Nephron progenitor cell (in vitro differentiated cells): Measurements from ENCODE around the gene NFKB1.

Experiments
- DNase-seq: peaks from one replicate; pipeline ENCODE4 v3.0.0; 2021
- H3K27ac Mint-ChIP-seq: 2 replicates; pipeline ENCODE4 v1.8.0; 2021; ENCODE audit warnings: mild to moderate bottlenecking, moderate library complexity, mixed read lengths
- H3K27me3 Mint-ChIP-seq: 2 replicates; pipeline ENCODE4 v1.8.0; 2021; ENCODE audit warnings: mild to moderate bottlenecking, low read depth, mixed read lengths; ENCODE audit not compliant: poor library complexity
- H3K36me3 Mint-ChIP-seq: 2 replicates; pipeline ENCODE4 v1.8.0; 2021; ENCODE audit warnings: low read depth, mixed read lengths
- H3K4me1 Mint-ChIP-seq: 2 replicates; pipeline ENCODE4 v1.8.0; 2021; ENCODE audit warnings: mixed read lengths
- H3K4me3 Mint-ChIP-seq: 2 replicates; pipeline ENCODE4 v1.8.0; 2021; ENCODE audit warnings: mild to moderate bottlenecking, moderate library complexity, mixed read lengths
- H3K9me3 Mint-ChIP-seq: 2 replicates; pipeline ENCODE4 v1.8.0; 2021; ENCODE audit warnings: mild to moderate bottlenecking, moderate library complexity, mixed read lengths
- TF ChIP-seq, protein P1 (sequence below): fragments of 200-600 bp; sonication (generic); IDR thresholded peaks from 2 replicates; pipeline ENCODE4 v1.5.0; 2021; ENCODE audit warnings: antibody characterized with exemption

NFKB1 gene

DNA sequence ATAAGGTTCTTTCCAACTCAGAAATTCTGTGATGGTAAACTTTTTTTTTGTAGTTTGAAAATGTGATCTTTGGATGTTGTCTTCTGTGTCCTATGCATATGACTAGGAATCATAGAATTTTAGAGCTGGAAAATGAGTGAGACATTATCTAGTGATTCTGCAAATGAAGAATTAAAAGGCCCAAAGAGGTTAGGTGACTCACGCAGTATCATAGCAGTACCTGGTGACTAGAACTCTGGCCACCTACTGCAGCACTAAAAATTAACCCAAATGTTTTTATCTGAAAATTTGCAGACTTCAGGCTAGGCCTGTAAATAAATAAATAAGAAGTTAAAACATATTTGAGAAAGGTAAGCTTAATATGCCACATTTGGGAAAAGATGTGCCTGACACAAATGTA is 52.8 kb downstream of the NFKB1 start:
- H3K27ac Mint-ChIP-seq: no peak overlapping the region
- no peaks in the 10 kb centered on the region for H3K27me3 Mint-ChIP-seq
- DNase-seq: no peak
- no peaks in the 10 kb centered on the region for H3K4me1 Mint-ChIP-seq
- H3K36me3 Mint-ChIP-seq: no peaks in the 10 kb centered on the region
- TF ChIP-seq, protein P1, sequence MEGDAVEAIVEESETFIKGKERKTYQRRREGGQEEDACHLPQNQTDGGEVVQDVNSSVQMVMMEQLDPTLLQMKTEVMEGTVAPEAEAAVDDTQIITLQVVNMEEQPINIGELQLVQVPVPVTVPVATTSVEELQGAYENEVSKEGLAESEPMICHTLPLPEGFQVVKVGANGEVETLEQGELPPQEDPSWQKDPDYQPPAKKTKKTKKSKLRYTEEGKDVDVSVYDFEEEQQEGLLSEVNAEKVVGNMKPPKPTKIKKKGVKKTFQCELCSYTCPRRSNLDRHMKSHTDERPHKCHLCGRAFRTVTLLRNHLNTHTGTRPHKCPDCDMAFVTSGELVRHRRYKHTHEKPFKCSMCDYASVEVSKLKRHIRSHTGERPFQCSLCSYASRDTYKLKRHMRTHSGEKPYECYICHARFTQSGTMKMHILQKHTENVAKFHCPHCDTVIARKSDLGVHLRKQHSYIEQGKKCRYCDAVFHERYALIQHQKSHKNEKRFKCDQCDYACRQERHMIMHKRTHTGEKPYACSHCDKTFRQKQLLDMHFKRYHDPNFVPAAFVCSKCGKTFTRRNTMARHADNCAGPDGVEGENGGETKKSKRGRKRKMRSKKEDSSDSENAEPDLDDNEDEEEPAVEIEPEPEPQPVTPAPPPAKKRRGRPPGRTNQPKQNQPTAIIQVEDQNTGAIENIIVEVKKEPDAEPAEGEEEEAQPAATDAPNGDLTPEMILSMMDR: no peak
- no peak overlapping the region for H3K4me3 Mint-ChIP-seq
- H3K9me3 Mint-ChIP-seq: no peaks in the 10 kb centered on the region

DNA sequence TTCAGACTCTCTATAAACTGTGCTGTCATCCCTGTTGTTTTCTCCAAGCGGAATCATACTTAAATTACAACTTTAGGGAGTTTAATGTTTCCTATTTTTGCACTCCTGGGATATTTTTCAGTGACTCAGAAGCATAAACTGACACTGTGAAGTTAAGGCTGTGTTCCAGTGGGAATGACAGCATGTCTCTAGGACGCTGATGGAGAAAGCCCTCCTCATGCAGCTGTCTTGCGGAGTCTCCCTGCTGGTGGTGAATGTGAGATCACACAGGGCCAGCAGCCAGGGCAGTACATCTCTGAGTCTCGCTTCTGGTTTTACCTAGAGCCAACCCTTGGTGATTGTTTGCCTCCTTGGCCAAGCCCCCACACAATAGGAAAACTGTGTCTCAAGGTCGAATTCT is 53.3 kb downstream of the NFKB1 start:
- Mint-ChIP-seq H3K9me3 (no peaks in the 10 kb centered on the region), H3K36me3 (no peaks in the 10 kb centered on the region), H3K4me1 (no peaks in the 10 kb centered on the region), H3K27me3 (no peaks in the 10 kb centered on the region), H3K27ac (no peak overlapping the region), H3K4me3 (no peak overlapping the region)
- TF ChIP-seq, protein P1: no peak
- DNase-seq: no peak

DNA sequence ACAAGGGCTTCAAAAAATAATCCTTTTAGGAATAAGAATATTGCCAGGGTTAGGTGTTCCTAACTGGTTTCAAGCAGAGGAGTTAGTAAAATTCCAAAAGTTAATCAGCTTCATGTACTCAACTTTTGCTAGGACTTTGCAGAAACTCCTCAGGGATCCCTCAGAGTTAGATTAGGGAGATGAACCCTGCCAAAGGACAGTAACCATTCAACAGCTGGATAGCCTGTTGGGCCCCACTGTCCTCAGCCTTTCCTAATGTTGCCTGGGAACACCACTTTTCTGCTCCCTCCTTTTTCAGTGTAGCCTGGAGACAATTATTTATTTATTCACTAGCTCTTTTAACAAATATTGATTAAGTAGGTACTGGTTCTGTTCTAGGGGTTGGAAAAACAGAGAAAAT is 53.8 kb downstream of the NFKB1 start:
- H3K9me3 Mint-ChIP-seq: no peaks in the 10 kb centered on the region
- H3K27me3 Mint-ChIP-seq: no peaks in the 10 kb centered on the region
- DNase-seq: no peak
- TF ChIP-seq, protein P1: no peak
- H3K27ac Mint-ChIP-seq: no peak overlapping the region
- H3K4me1 Mint-ChIP-seq: no peaks in the 10 kb centered on the region
- no peaks in the 10 kb centered on the region for H3K36me3 Mint-ChIP-seq
- H3K4me3 Mint-ChIP-seq: no peak overlapping the region

- Mint-ChIP-seq H3K4me3 (no peak overlapping the region), H3K4me1 (no peaks in the 10 kb centered on the region), H3K36me3 (no peaks in the 10 kb centered on the region), H3K9me3 (no peaks in the 10 kb centered on the region), H3K27me3 (no peaks in the 10 kb centered on the region), H3K27ac (no peak overlapping the region)
- TF ChIP-seq, protein P1: no peak
- no peak for DNase-seq
Measured at GRCh38 chr4:102557636-102558035, 56.5 kb downstream of the NFKB1 start.

- Mint-ChIP-seq H3K27me3 (no peaks in the 10 kb centered on the region), H3K36me3 (no peaks in the 10 kb centered on the region), H3K27ac (no peak overlapping the region), H3K4me3 (no peak overlapping the region), H3K4me1 (no peaks in the 10 kb centered on the region), H3K9me3 (no peaks in the 10 kb centered on the region)
- DNase-seq: no peak
- TF ChIP-seq, protein P1: no peak
Measured at GRCh38 chr4:102560115-102560514, 59.0 kb downstream of the NFKB1 start.

GRCh38 chr4:102560571-102561341 is 59.6 kb downstream of the NFKB1 start:
- Mint-ChIP-seq H3K9me3 (no peaks in the 10 kb centered on the region), H3K4me1 (no peaks in the 10 kb centered on the region), H3K4me3 (no peak overlapping the region), H3K27ac (no peak overlapping the region), H3K36me3 (no peaks in the 10 kb centered on the region), H3K27me3 (no peaks in the 10 kb centered on the region)
- TF ChIP-seq, protein P1: no peak
- no peak for DNase-seq
